NCI-H1436 (cell line): Measurements from ENCODE around the gene UBXN2A.
A peak's percentile ranks its signal among the peaks of the same experiment; 100 is the strongest.
"Not testable (repeated sequence)": the region's sequence is repeated elsewhere in the genome, so short reads cannot be mapped to it uniquely, and the experiment has no call there.

ENCODE experiments used
- DNase-seq: peaks from one replicate; lab custom pipeline; 2025; lab: John Stamatoyannopoulos, UW

UBXN2A gene

GRCh38 chr2:24011250-24012104 lies 71.2 kb downstream of the UBXN2A start:
- DNase-seq, result no peak

- no peak for DNase-seq
These were observed 72.4 kb downstream of the UBXN2A start for GRCh38 chr2:24012521-24013188.

DNA sequence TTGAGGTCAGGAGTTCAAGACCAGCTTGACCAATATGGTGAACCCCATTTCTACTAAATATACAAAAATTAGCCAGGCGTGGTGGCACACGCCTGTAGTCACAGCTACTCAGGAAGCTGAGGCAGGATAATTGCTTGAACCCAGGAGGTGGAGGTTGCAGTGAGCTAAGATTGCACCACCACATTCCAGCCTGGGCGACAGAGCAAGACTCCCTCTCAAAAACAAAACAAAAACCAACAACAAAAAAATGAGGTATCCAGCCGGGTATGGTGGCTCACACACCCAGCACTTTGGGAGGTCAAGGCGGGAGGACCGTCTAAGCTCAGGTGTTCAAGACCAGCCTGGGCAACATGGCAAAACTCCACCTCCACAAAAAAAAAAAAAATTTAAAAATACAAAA lies 74.6 kb downstream of the UBXN2A start:
- DNase-seq, result not testable (repeated sequence)

- DNase-seq, result no peak
These were observed 75.5 kb downstream of the UBXN2A start for GRCh38 chr2:24015562-24016375.

DNA sequence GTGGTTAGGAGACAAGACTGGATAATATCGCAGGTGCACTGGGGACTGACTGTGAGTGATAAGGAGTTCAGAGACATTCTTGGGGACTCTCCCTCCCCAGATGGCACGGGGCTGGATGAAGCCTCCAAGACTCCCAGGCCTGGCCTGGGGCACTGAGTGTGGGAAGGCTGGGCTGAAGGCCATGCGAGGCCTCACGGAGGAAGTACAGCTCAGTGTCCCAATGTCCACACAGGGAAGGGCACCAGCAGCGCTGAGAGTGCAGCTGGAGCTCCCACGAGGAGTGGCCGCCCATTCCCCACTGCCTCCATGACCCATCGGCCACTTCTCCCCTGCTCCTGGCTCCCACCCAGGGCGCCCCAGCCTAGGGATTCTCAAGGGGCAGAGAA lies 76.1 kb downstream of the UBXN2A start:
- DNase-seq, result no peak

GRCh38 chr2:24016853-24017703 lies 76.8 kb downstream of the UBXN2A start:
- DNase-seq, result no peak

GRCh38 chr2:24017711-24018110 lies 77.4 kb downstream of the UBXN2A start:
- no peak for DNase-seq

GRCh38 chr2:24018241-24018640 lies 78.0 kb downstream of the UBXN2A start:
- no peak for DNase-seq

GRCh38 chr2:24019729-24020128 lies 79.5 kb downstream of the UBXN2A start:
- DNase-seq, result no peak

- DNase-seq, result no peak
These were observed 80.0 kb downstream of the UBXN2A start for GRCh38 chr2:24020244-24020643.

GRCh38 chr2:24021122-24021998 lies 81.1 kb downstream of the UBXN2A start:
- no peak for DNase-seq

GRCh38 chr2:24022324-24022974 lies 82.2 kb downstream of the UBXN2A start:
- no peak for DNase-seq

DNA sequence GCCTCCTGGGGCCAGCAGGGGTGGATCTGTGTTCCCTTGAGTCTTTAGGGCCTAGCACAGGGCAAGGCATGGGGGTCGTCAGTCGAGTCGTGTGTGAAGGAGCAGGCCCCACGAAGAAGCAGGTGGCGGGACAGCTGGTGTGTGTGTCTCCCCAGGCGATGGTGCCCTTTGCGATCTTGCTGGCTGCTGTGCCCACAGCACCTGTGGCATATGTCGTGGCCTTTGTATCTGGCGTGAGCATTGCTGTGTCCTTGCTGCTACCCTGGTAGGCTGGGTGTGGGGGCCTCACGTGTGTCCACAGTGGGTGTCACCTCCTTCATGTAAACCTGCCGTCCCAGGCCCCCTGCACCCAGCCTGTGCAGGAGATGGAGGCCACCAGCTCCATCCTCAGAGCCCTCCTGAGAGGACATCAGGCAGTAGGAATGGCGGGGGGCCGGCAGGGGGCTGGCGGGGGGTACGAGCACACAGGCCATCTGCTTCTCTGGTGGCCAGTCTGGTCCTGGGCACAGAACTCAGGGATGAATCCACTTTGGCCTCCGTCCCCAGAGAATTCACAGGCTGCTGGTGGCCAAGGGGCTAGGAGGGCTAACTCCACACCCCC lies 82.8 kb downstream of the UBXN2A start:
- DNase-seq, result no peak

DNA sequence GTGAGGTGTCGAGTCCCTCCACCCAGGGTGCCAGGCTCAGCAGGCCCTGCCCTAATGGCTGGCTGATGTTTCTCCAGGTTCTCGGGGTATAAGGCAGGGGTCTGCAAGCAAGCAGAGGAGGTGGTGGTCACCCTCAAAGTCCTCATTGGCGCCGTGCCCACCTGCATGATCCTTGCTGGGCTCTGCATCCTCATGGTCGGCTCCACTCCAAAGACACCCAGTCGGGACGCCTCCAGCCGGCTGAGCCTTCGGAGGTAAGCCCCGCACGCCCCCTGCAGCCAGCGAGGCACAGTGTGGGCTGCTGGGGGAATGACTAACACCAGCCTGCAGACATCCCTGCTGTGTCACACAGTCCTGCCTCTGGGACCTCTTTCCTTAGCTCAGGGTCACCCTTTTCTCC lies 83.8 kb downstream of the UBXN2A start:
- DNase-seq, result no peak

DNA sequence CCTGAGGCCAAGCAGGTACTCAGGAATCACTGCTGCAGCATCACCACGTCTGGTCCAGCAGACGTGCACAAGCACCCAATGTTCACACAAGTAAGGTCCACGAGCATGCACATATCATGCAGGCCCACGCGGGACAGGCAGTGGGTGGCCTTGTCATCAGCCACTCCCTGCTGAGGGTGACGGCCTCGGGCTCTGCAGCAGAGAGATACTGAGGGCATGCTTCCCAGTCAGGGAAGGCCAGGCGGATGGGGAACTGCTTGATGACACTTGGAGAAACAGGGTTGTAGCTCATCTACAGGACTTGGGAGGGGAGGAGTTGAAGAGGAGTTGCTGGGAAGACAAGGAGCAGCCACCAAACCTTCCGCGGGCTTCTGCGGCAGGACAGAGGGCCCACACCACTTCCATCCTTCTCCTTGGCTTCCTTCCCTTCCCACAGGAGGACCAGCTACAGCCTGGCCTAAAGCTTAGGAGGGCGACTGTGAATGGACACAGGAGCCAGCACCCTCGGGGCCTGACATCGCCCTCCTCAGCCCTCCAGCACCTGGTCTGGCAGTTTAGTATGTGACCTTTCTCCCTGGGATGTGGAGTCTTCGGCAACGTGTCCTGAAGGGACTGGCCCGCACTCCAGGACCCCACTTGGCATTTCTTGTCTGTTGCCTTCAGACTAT lies 84.9 kb downstream of the UBXN2A start:
- DNase-seq, result no peak

- DNase-seq, result peak; percentile 20
These were observed 86.0 kb downstream of the UBXN2A start for GRCh38 chr2:24026233-24026632.

DNA sequence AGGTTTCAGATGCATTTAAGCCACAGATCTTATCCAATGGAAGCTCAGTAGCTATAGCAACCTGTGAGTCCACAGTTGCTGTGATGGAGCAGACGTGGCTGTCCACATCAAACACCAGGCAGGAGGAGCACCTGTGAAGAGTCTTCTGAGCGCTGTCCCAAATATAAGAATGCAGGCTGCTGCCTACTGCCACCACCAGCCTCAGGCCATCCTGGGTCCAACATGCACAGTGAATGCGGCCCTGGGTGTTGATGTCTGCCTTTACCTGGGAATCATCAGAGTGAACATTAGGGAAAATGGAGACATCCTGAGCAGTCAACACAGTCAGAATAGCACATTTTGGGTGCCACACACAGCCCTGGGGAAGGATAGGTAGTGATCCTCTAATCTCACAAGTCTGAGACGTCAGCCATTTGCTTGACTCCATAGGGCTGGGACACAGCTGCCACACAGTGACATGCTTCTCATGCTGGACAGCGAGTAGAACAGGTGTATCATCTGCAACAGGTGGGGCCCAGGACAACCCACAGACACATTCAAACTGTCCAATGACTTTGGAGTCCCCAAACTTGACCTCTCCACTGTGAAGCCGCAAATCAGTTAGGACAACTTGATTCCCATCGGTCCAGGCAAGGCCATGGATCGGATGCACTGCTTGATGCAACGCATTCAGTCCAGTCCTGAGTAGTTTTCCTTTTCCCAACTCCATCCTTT lies 98.7 kb downstream of the UBXN2A start:
- no peak for DNase-seq

DNA sequence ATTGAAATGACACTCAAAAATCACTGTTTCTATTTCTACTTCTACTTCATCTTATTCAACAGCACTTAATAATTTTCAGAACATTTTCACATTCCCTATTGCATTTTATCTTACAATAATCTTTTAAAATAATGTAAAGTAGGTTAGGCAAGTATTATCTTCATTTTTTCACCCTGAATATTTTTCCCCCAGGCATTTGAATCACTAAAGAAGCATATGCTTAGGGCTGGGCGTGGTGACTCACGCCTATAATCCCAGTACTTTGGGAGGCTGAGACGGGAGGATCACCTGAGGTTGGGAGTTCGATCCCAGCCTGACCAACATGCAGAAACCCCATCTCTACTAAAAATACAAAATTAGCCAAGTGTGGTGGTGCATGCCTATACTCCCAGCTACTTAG lies 100.2 kb downstream of the UBXN2A start:
- DNase-seq, result no peak

DNA sequence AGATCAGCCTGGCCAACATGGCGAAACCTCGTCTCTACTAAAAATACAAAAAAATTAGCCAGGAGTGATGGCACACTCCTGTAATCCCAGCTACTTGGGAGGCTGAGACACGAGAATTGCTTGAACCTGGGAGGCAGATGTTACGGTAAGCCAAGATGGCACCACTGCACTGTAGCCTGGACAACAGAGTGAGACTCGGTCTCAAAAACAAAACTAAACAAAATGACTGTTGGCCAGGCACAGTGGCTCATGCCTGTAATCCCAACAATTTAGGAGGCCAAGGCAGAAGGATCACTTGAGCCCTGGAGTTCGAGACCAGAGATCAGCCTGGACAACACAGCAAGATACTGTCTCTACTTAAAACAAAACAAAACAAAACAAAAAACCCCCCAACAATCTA lies 102.9 kb downstream of the UBXN2A start:
- DNase-seq, result not testable (repeated sequence)
